Nephron (organoid): Measurements from ENCODE around the gene ZNF100.
"Not testable (repeated sequence)": the region's sequence is repeated elsewhere in the genome, so short reads cannot be mapped to it uniquely, and the experiment has no call there.

Source experiments
- H3K27ac Mint-ChIP-seq, 3 experiments: 2 replicates each; pipeline ENCODE4 v1.8.0; 2020; ENCODE audit warnings: mixed read lengths in 3 of 3, mild to moderate bottlenecking in 2 of 3, moderate library complexity in 1 of 3
- H3K27me3 Mint-ChIP-seq: 2 replicates; pipeline ENCODE4 v1.8.0; 2021; ENCODE audit warnings: low read depth, mild to moderate bottlenecking, moderate library complexity, mixed read lengths
- H3K36me3 Mint-ChIP-seq: 2 replicates; pipeline ENCODE4 v1.8.0; 2020; ENCODE audit warnings: low read depth, mixed read lengths
- H3K4me1 Mint-ChIP-seq: 2 replicates; pipeline ENCODE4 v1.8.0; 2020; ENCODE audit warnings: mixed read lengths
- H3K4me3 Mint-ChIP-seq, 3 experiments: 2 replicates each; pipeline ENCODE4 v1.8.0; 2020; ENCODE audit warnings: mild to moderate bottlenecking in 3 of 3, mixed read lengths in 3 of 3, moderate library complexity in 2 of 3
- H3K9me3 Mint-ChIP-seq: 2 replicates; pipeline ENCODE4 v1.8.0; 2020; ENCODE audit warnings: mixed read lengths
- TF ChIP-seq, protein P1 (sequence below), 3 experiments: fragments of 200-600 bp; sonication (generic); IDR thresholded peaks; one replicate each; pipeline ENCODE4 v1.5.0; 2021; ENCODE audit warnings: antibody characterized with exemption in 3 of 3; ENCODE audit not compliant: unreplicated experiment in 3 of 3

ZNF100 gene

DNA sequence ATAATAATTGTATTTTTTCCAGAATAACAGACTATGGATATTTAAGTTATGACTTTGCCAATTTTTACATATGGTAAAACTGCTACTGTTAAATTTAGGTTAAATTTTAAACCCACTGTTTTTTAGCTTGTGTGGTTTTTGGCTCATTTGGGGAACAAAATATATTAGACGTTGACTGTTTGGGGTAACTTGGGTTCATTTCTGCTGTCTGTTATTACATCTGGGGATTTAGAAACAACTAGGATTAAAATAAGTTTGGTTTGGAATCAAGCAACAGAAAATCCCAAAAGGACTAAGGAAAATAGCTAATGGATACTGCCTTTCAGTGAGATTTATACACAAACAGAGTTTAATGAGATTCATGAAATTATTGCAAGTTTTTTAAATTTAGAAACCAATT lies 92.9 kb downstream of the ZNF100 start:
- no peaks in the 10 kb centered on the region for H3K27me3 Mint-ChIP-seq
- TF ChIP-seq, protein P1, sequence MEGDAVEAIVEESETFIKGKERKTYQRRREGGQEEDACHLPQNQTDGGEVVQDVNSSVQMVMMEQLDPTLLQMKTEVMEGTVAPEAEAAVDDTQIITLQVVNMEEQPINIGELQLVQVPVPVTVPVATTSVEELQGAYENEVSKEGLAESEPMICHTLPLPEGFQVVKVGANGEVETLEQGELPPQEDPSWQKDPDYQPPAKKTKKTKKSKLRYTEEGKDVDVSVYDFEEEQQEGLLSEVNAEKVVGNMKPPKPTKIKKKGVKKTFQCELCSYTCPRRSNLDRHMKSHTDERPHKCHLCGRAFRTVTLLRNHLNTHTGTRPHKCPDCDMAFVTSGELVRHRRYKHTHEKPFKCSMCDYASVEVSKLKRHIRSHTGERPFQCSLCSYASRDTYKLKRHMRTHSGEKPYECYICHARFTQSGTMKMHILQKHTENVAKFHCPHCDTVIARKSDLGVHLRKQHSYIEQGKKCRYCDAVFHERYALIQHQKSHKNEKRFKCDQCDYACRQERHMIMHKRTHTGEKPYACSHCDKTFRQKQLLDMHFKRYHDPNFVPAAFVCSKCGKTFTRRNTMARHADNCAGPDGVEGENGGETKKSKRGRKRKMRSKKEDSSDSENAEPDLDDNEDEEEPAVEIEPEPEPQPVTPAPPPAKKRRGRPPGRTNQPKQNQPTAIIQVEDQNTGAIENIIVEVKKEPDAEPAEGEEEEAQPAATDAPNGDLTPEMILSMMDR (IDR thresholded peaks at IDR 0.05; ENCODE audit: unreplicated experiment in 3 of 3), result no peak
- H3K4me3 Mint-ChIP-seq, result no peak overlapping the region
- H3K9me3 Mint-ChIP-seq, result peaks cover 13% of the 10 kb centered on the region
- H3K4me1 Mint-ChIP-seq, result peaks cover 15% of the 10 kb centered on the region
- no peaks in the 10 kb centered on the region for H3K36me3 Mint-ChIP-seq
- peak overlapping the region in 1 of 3 experiments; percentile 21 for H3K27ac Mint-ChIP-seq

DNA sequence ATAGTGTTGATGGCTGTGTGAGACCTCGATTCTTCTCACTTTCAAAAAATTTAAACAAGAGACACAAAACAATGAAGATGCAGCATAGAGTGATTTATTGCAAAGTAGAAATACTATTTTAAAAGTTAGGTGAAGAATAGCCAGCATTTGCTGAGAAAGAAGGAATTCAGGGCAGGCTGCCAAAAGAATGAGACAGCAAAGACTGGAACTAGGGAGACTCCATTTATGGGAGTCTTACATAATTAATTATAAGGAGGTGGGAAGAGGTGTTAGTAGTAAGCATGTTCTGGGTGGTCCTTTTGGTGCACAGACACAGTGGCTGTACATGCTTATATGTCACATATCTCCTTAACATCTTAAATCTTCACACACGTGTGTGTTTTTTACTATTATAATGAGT lies 93.9 kb downstream of the ZNF100 start:
- not testable (repeated sequence) for H3K27me3 Mint-ChIP-seq, H3K4me3 Mint-ChIP-seq, H3K36me3 Mint-ChIP-seq
- peaks cover 10% of the 10 kb centered on the region for H3K9me3 Mint-ChIP-seq
- peaks cover 15% of the 10 kb centered on the region for H3K4me1 Mint-ChIP-seq
- H3K27ac Mint-ChIP-seq, result peak overlapping the region in 2 of 3 experiments; percentile 46 to 66
